Mononuclear cell (primary cell): ENCODE measurements around the gene HPS1. TPM values are rescaled to one million over a fixed set of nuclear protein-coding genes. Genes with fewer than 3 reads are reported as not detected.

ENCODE experiments used
- H3K27me3 ChIP-seq: 2 replicates; pipeline ENCODE4 v1.6.0; 2011; ENCODE audit warnings: low read length, control low read depth; ENCODE audit not compliant: insufficient read depth
- H3K4me1 ChIP-seq: 2 replicates; pipeline ENCODE4 v1.5.1; 2011; ENCODE audit warnings: mild to moderate bottlenecking, low read length, control low read depth; ENCODE audit not compliant: insufficient read depth
- H3K4me3 ChIP-seq: 2 replicates; pipeline ENCODE4 v1.5.1; 2011; ENCODE audit warnings: mild to moderate bottlenecking, low read length, moderate library complexity
- H3K9me3 ChIP-seq: 2 replicates; pipeline ENCODE4 v1.5.1; 2011; ENCODE audit warnings: low read depth, mild to moderate bottlenecking, control low read depth, low read length
- total RNA-seq: library from RNA; depleted of rRNA; stranded (reverse); fragments of >200 nt; gene quantifications from one replicate; pipeline ENCODE4 v1.2.3, GENCODE V29; 2012

The HPS1 gene
- total RNA-seq, 1 donor = 46.6 TPM

GRCh38 chr10:98470850-98471249 lies 24.1 kb upstream of the HPS1 start:
- Histone ChIP-seq H3K4me1 (peaks cover 8% of the 10 kb centered on the region), H3K27me3 (peaks cover 9% of the 10 kb centered on the region)

GRCh38 chr10:98469001-98469931 lies 22.5 kb upstream of the HPS1 start:
- H3K27me3 ChIP-seq = peaks cover 9% of the 10 kb centered on the region
- no peak overlapping the region for H3K4me3 ChIP-seq
- H3K9me3 ChIP-seq = no peaks in the 10 kb centered on the region
- H3K4me1 ChIP-seq = peaks cover 8% of the 10 kb centered on the region

More at GRCh38 chr10:98470850-98471249, 24.1 kb upstream of the HPS1 start:
- Histone ChIP-seq H3K9me3 (no peaks in the 10 kb centered on the region), H3K4me3 (no peak overlapping the region)

- Histone ChIP-seq H3K27me3 (peaks cover 9% of the 10 kb centered on the region), H3K9me3 (no peaks in the 10 kb centered on the region), H3K4me1 (peaks cover 8% of the 10 kb centered on the region), H3K4me3 (peak overlapping the region; percentile 37)
Observed at GRCh38 chr10:98467506-98468318, 21.0 kb upstream of the HPS1 start.

- H3K4me3 ChIP-seq = no peak overlapping the region
- H3K9me3 ChIP-seq = no peaks in the 10 kb centered on the region
- H3K27me3 ChIP-seq = peaks cover 9% of the 10 kb centered on the region
- H3K4me1 ChIP-seq = peaks cover 8% of the 10 kb centered on the region
Observed at GRCh38 chr10:98466861-98467505, 20.2 kb upstream of the HPS1 start.

DNA sequence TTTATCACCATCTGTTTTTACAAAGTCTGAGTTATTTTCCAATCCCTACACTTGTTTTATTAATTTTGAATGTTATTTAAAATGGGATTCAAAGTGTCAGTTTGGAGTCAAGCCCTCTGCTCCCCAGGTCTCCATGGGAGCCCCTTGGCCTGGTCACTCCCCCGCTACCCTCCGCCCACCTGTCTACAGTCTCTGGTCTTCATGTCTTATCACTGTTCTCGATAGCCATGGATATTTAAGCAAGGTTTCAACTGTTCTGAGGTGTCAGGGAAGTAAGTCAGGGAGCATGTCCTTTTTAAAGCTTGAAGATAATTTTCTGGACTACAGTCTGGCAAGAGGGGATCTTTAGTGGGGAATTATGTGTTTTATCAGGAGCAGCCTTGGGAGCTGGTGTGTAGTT lies 19.1 kb upstream of the HPS1 start:
- no peaks in the 10 kb centered on the region for H3K9me3 ChIP-seq
- H3K4me1 ChIP-seq = peaks cover 8% of the 10 kb centered on the region
- H3K4me3 ChIP-seq = no peak overlapping the region
- H3K27me3 ChIP-seq = peaks cover 9% of the 10 kb centered on the region

DNA sequence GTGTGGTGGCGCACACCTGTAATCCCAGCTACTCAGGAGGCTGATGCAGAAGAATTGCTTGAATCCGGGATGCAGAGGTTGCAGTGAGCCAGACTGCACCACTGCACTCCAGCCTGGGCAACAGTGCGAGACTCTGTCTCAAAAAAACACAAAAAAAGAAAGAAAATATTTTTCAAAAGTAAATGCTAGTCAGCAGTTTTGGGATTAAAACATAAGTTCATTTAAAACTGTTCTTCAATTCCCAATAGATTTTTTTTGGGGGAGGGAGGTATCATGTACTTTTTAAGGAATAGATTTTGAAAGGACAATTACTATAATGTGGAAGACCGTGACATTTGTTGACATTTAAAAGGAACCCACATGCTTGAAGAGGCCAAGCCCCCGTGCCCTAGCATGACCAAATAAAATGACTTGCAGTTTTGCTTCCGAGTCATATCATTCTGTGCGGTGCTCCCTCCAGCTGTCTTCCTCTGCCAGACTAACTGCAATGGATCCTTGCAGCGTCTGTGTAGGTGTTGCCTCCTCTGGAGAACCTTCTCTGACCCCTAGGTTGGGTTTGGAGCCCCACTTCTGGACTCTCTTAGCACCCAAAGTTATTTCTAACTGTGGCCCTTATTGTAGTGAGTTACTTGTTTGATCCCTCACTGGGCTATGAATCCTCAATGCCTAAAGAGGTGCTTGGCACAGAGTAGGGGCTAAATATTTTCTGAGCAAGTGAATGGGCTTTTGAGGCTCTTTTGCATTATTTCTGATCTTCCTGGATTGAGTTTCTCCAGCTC lies 17.4 kb upstream of the HPS1 start:
- Histone ChIP-seq H3K4me1 (peaks cover 8% of the 10 kb centered on the region), H3K27me3 (peaks cover 6% of the 10 kb centered on the region), H3K4me3 (no peak overlapping the region), H3K9me3 (no peaks in the 10 kb centered on the region)

DNA sequence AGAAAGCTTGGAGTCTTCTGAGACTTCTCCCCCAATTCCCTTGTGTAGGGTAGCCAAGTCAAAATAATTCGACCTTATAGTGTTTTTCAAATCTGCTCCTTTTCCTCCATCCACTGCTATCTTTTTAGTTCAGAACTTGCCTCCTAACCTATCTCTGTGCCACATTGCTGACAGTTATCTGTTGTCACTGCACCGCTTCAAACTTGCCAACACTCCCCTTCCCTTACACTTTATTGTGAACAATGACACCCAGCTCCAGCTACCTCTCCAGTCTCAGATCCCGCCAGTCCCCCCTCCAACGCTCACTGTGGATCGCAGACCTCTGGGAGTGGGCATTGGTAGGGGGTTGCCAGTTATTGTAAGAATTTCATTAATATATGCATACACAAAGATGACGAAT lies 16.3 kb upstream of the HPS1 start:
- Histone ChIP-seq H3K27me3 (peaks cover under 1% of the 10 kb centered on the region), H3K4me3 (no peak overlapping the region), H3K4me1 (peaks cover 5% of the 10 kb centered on the region), H3K9me3 (no peaks in the 10 kb centered on the region)

DNA sequence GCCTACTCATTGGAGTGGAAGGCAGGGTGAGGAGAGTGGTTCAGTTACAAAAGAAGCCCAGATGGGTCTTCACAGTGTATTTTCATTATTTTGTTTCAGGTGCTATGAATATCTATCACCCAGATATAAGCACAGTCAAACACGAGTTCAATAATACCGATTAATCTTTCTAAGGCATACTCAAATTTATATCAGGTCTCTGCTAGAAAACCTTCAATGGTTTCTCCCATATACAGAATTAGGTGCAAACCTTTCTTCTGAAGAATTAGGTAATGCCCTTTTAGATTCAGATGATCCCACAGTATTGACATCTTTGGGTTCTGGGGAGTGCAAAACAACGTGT lies 14.7 kb upstream of the HPS1 start:
- Histone ChIP-seq H3K27me3 (no peaks in the 10 kb centered on the region), H3K4me3 (no peak overlapping the region), H3K4me1 (no peaks in the 10 kb centered on the region), H3K9me3 (no peaks in the 10 kb centered on the region)

- no peaks in the 10 kb centered on the region for H3K27me3 ChIP-seq
- H3K9me3 ChIP-seq = no peaks in the 10 kb centered on the region
- H3K4me3 ChIP-seq = no peak overlapping the region
- H3K4me1 ChIP-seq = no peaks in the 10 kb centered on the region
Observed at GRCh38 chr10:98460837-98461499, 14.2 kb upstream of the HPS1 start.

- no peaks in the 10 kb centered on the region for H3K4me1 ChIP-seq
- H3K27me3 ChIP-seq = no peaks in the 10 kb centered on the region
- H3K4me3 ChIP-seq = no peak overlapping the region
- H3K9me3 ChIP-seq = no peaks in the 10 kb centered on the region
Observed at GRCh38 chr10:98458809-98459784, 12.4 kb upstream of the HPS1 start.

DNA sequence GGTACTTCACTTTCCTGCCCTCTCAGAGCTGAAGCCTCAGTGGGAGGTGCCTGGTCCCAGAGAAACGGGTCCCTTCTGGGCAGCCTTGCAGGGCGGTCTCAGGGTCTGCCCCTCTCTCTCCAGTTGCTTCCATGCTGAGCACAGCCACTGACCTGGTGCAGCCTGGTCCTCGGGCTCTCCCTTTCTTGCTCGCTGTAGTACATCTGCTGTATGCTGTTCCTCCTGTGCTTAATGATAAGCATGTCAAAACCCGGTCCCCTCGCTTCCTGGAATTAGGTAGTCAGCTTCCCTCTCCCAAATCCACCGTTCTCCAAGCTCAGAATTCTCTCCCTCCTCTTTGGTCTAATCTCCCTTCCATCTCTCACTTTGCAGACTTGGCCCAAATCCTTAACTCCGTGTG lies 11.0 kb upstream of the HPS1 start:
- Histone ChIP-seq H3K4me1 (no peaks in the 10 kb centered on the region), H3K4me3 (no peak overlapping the region), H3K27me3 (no peaks in the 10 kb centered on the region), H3K9me3 (no peaks in the 10 kb centered on the region)

DNA sequence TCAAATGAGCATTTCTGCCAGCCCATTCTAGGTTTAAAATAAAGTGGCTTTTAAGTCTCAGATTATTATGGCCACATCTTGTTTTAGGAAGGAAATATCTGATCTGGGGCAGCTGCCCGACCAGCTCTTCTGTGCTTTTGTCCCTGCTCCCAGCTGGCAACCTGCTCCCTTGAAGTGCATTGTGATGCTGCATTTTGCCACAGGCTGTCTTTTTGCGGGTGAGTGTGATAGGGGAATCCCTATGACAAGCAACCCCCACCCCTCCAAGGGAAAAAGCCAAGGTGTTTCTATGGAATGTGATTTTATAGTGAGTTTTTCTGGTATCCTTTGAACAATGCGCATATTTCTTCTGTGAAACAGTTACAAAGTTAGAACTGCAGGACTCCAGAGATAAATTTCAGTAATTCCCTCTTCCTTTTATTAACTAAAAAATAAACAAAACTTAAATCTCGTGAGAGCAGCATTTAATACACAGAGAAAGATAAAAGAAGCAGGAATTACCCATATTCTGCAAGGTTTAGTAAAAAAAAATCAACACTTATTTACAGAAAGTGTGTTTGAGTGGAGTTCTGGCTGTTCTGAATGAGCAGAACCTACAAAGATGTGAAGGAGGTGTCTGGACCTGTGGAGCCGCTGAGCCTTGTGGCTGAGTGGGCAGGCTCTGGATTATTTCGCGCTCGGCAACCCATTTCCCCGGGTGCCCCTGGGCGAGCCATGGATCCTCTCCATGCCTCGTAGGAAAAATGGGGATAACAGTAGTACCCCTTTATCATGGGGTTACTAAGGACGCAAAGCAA lies 10.1 kb upstream of the HPS1 start:
- no peak overlapping the region for H3K4me3 ChIP-seq
- H3K27me3 ChIP-seq = peaks cover under 1% of the 10 kb centered on the region
- H3K4me1 ChIP-seq = no peaks in the 10 kb centered on the region
- H3K9me3 ChIP-seq = no peaks in the 10 kb centered on the region
